Adipose tissue (tissue), 3 donors: ENCODE results near the gene FRMD4A. TPM values are rescaled to one million over a fixed set of nuclear protein-coding genes. Genes with fewer than 3 reads are reported as not detected.
"Not testable (repeated sequence)": the region's sequence is repeated elsewhere in the genome, so short reads cannot be mapped to it uniquely, and the experiment has no call there.

ENCODE experiments used
- H3K27ac ChIP-seq: one replicate; pipeline ENCODE4 v1.5.1; 2013; ENCODE audit warnings: low read depth, low read length
- WGBS, 3 donors: extraction: QIAGEN DNeasy Blood & Tissue Kit; methylation state at CpG; one replicate each; pipeline ENCODE4 v1.1.7; 2013; 5-methylcytosine and 5-hydroxymethylcytosine counted together
- polyA plus RNA-seq, 3 donors: library from polyadenylated mRNA; stranded (reverse); fragments of 200-250 nt; gene quantifications; one replicate each; pipeline ENCODE4 v1.2.3, GENCODE V29; 2013
- donor health status: healthy with polysubstance abuse.
- donor health status: Bipolar disorder and iron deficiency.
- donor health status: healthy.

FRMD4A gene
- polyA plus RNA-seq, 3 donors = 16.6 to 83.5 (median 22.2) TPM

GRCh38 chr10:13719425-13719824, 611.3 kb downstream of the FRMD4A start:
- H3K27ac ChIP-seq = no peak overlapping the region
- 70 to 74% (median 72%) methylated on average over 5 of the region's 5 CpGs for WGBS, 3 donors

DNA sequence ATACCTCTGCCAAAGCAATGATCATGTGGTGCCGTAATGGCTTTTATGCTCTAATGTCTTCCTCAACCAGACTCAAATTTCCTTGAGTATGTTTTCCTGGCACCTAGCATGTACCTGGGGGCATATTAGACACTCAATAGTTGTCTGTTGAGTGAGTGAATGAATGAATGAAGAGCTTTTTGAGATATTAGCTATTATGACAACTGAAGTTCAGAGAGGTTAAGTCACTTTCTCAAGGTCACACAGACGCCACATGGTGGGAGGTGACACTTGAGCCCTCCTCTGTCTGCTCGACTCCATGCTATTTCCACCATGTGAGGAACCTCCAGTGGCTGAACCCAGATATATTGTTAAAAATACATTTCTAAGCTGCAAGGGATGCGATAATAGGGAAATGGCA, 611.9 kb downstream of the FRMD4A start:
- 74 to 81% (median 80%) methylated on average over 4 of the region's 4 CpGs for WGBS, 3 donors
- H3K27ac ChIP-seq = no peak overlapping the region

- WGBS, 3 donors = 10 to 30% (median 22%) methylated on average over 26 of the region's 26 CpGs
- H3K27ac ChIP-seq = no peak overlapping the region
These were observed 612.6 kb downstream of the FRMD4A start for GRCh38 chr10:13717936-13718772.

DNA sequence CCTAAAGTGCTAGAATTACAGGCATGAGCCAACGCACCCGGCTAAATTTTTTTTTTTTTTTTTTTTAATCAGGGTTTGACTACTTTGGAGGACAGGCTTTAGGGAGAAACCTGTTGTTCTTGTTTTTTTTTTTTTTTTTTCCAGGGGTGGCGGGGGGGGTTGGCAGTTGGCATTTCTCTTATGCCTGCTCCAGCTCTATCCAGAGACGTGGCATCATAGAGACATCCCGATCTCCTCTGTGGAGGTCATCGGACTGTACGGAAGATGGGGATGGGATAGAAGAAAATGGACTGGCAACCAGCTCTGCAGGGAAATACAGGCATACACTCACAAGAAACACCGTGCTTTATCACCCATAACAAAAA, 613.2 kb downstream of the FRMD4A start:
- 28 to 81% (median 71%) methylated on average over 7 to 8 of the region's 8 CpGs for WGBS, 3 donors
- H3K27ac ChIP-seq = no peak overlapping the region

GRCh38 chr10:13716081-13717071, 614.3 kb downstream of the FRMD4A start:
- WGBS, 3 donors = 66 to 89% (median 71%) methylated on average over 10 of the region's 10 CpGs
- no peak overlapping the region for H3K27ac ChIP-seq

DNA sequence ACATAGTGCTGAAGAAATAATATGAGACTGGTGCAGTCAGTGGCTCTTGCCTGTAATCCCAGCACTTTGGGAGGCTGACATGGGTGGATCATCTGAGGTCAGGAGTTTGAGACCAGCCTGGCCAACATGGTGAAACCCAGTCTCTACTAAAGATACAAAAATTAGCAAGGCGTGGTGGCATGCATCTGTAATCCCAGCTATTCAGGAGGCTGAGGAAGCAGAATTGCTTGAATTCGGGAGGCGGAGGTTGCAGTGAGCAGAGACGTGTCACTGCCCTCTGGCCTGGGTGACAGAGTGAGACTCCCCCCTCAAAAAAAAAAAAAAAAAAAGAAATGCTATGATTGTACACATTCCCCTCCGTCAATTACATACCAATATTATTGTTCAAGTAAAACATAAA, 615.1 kb downstream of the FRMD4A start:
- H3K27ac ChIP-seq = not testable (repeated sequence)
- WGBS, 3 donors = 81 to 85% (median 84%) methylated on average over 5 of the region's 5 CpGs

GRCh38 chr10:13715100-13715499, 615.6 kb downstream of the FRMD4A start:
- WGBS, 3 donors = 79 to 93% (median 91%) methylated on average over 5 of the region's 5 CpGs
- no peak overlapping the region for H3K27ac ChIP-seq

DNA sequence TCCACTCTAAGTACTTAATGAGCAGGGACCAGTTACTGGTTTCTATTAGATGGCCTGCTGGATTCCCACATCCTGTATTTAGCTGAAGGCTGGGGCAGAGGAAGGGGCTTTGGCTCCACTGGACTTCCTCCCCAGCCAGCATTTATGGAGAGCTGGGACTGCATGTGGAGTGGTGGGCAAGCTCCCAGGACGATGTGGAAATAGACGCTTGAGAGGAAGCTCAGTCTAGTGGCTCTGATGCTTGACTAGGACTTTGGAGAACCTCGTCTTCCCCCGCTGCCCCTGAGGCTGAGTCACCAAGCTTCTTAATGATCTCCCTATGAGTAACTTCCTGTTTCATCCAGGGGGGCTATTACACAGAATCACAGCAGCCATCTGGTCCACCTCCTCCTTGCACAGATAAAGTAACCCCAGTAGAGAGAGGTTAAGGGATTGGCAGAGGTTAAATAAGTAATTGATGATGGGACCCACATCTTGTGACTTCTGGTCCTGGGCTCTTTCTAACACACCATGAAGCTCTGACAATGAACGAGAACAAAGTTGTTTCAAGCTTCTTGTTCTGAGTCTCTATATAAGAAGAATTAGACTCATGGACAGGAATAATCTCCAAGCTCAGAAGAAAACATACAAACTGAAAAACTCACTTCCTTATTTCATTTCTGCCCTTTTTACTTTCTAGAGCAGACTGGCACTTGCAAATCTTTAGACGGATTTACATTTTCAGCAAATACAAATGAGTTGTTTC, 617.7 kb downstream of the FRMD4A start:
- 17 to 61% (median 22%) methylated on average over 6 of the region's 6 CpGs for WGBS, 3 donors
- no peak overlapping the region for H3K27ac ChIP-seq

- 48 to 84% (median 74%) methylated on average over 4 of the region's 4 CpGs for WGBS, 3 donors
- H3K27ac ChIP-seq = no peak overlapping the region
These were observed 618.3 kb downstream of the FRMD4A start for GRCh38 chr10:13712476-13712836.

DNA sequence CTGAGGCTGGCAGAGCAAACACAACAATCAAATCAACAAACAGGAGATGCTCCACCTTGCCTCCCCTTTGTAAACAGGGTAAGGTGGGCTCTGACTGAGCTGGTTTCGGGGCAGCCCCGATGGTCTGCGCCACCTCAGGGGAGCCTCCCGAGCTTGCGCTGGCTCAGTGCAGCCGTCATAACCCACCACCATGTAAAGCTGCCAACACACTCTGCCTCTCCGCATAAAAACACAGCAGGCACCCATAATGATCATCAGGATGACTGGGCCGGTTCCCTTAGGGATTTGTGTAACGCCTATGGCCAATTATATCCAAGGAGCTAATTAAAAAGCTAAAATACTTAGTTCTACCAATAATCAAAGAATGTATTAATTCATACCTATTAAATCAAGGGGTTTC, 619.4 kb downstream of the FRMD4A start:
- WGBS, 3 donors = 90 to 96% (median 94%) methylated on average over 9 of the region's 9 CpGs

GRCh38 chr10:13709931-13710650, 620.6 kb downstream of the FRMD4A start:
- WGBS, 3 donors = 64 to 85% (median 78%) methylated on average over 12 of the region's 12 CpGs
- no peak overlapping the region for H3K27ac ChIP-seq

More for the DNA sequence above, 619.4 kb downstream of the FRMD4A start:
- H3K27ac ChIP-seq = no peak overlapping the region

DNA sequence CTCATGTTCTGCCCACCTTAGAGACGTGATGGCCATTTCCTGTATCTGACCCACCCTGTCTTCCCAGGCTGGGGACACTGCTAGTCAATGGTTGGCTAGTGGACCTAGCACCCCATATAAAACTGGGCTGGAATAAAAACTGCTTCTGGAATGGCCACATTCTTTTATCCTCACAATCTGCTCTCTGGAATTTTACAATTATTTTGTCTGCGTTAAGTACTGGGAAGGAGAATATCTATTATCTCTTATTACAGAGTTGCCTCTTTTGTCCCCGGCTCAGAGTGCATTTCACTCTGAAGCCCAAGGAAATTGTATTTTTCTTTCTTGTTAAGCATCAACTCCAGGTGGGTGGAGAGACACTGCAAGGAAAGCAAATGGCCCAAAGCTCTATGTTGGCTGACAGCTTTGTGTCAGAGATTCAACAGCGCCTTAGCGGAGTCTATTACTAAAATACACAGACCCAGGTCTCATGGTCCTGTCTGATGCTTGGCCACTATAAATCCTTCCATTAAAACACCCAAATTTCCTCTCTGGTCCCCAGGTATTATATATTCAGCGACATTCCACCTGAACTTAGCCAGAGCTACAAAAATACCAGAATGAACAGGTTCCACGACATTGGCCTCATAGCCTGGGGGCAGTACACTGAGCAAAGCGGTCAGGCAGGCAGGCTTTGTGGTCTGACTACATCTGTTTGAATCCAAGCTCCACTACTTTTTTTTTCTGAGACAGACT, 622.3 kb downstream of the FRMD4A start:
- 53 to 79% (median 74%) methylated on average over 8 of the region's 8 CpGs for WGBS, 3 donors
- H3K27ac ChIP-seq = no peak overlapping the region

- WGBS, 3 donors = 1 to 3% (median 2%) methylated on average over 26 of the region's 26 CpGs
- H3K27ac ChIP-seq = no peak overlapping the region
These were observed 623.4 kb downstream of the FRMD4A start for GRCh38 chr10:13707156-13707881.

GRCh38 chr10:13706604-13707003, 624.1 kb downstream of the FRMD4A start:
- H3K27ac ChIP-seq = no peak overlapping the region
- WGBS, 3 donors = 16 to 68% (median 64%) methylated on average over 10 of the region's 10 CpGs

- H3K27ac ChIP-seq = no peak overlapping the region
- 48 to 87% (median 84%) methylated on average over 4 of the region's 4 CpGs for WGBS, 3 donors
These were observed 624.5 kb downstream of the FRMD4A start for GRCh38 chr10:13706175-13706574.

DNA sequence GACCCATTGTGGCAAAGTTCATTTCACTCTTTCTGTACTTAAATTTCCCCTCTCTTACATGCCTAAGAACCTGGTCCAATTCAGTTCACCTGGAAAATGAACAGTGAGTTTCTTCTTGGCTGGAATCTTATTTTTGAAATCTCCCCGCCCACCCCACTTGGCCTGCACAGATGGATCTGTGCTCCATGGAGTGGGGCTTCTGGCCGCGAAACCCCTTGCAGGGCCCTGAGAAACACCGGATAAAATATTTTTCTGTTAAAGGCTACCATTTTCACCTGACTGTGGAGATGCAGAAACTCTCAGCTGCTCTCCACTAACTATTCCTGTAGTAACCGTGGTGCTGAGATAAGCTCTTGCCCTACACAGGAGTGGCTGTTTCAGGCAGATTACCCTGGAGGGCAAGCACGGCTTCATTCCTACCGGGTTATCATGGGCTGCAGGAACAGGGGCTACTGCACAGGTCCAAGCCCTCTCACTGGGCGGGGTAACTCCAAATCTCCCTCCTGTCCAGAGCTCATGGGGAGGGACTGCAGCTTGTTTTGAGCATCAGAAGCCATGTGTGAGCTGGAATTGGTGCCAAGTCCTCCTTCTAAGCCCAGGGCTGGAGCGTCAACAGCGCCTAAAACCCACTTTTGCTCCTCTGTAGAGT, 625.1 kb downstream of the FRMD4A start:
- 54 to 88% (median 84%) methylated on average over 10 of the region's 10 CpGs for WGBS, 3 donors

More for the DNA sequence above, 625.1 kb downstream of the FRMD4A start:
- no peak overlapping the region for H3K27ac ChIP-seq
